GM23338 (cell line): ENCODE measurements around the gene CMTM6. TPM values are rescaled to one million over a fixed set of nuclear protein-coding genes. Genes with fewer than 3 reads are reported as not detected.

ENCODE experiments used
- ATAC-seq: fragments of 200-7000 bp; cut with Tn5 transposase; 3 replicates; pipeline ENCODE4 v1.9.1; 2020
- DNase-seq: peaks from one replicate; pipeline ENCODE4 v3.0.0-alpha.2; 2015; ENCODE audit warnings: low spot score
- H2AFZ ChIP-seq: fragments of 200-600 bp; sonication (generic); 2 replicates; pipeline ENCODE4 v1.8.0; 2016; ENCODE audit warnings: antibody characterized with exemption, mild to moderate bottlenecking, moderate library complexity
- H3F3A ChIP-seq: fragments of 200-600 bp; sonication (generic); replicated peaks from 2 replicates; pipeline ENCODE4 v1.8.0; 2017; ENCODE audit warnings: antibody characterized with exemption, mixed run types, low read depth
- H3K27ac ChIP-seq: fragments of 200-600 bp; sonication (generic); 2 replicates; pipeline ENCODE4 v1.6.1; 2016; ENCODE audit warnings: low read depth
- H3K27me3 ChIP-seq: fragments of 200-600 bp; sonication (generic); 2 replicates; pipeline ENCODE4 v1.8.0; 2016; ENCODE audit warnings: mild to moderate bottlenecking, mixed run types, moderate library complexity; ENCODE audit not compliant: insufficient read depth
- H3K36me3 ChIP-seq: fragments of 200-600 bp; sonication (generic); 2 replicates; pipeline ENCODE4 v1.8.0; 2016; ENCODE audit warnings: mild to moderate bottlenecking; ENCODE audit not compliant: insufficient read depth
- H3K4me1 ChIP-seq: fragments of 200-600 bp; sonication (generic); 2 replicates; pipeline ENCODE4 v1.8.0; 2016; ENCODE audit warnings: mild to moderate bottlenecking, moderate library complexity; ENCODE audit not compliant: insufficient read depth
- H3K4me2 ChIP-seq: fragments of 200-600 bp; sonication (generic); 2 replicates; pipeline ENCODE4 v1.7.1; 2017; ENCODE audit warnings: mixed run types
- H3K4me3 ChIP-seq: fragments of 200-600 bp; sonication (generic); 2 replicates; pipeline ENCODE4 v1.6.1; 2016; ENCODE audit warnings: mixed run types
- H3K79me2 ChIP-seq: fragments of 200-600 bp; sonication (generic); replicated peaks from 2 replicates; pipeline ENCODE4 v1.8.0; 2017; ENCODE audit warnings: mild to moderate bottlenecking; ENCODE audit not compliant: insufficient read depth
- H3K9me2 ChIP-seq: fragments of 200-600 bp; sonication (generic); 2 replicates; pipeline ENCODE4 v1.8.0; 2017; ENCODE audit not compliant: insufficient read depth
- H4K20me1 ChIP-seq: fragments of 200-600 bp; sonication (generic); replicated peaks from 2 replicates; pipeline ENCODE4 v1.8.0; 2017; ENCODE audit warnings: mild to moderate bottlenecking; ENCODE audit not compliant: insufficient read depth
- H3K27ac Mint-ChIP-seq: 2 replicates; pipeline ENCODE4 v1.8.0; 2020; ENCODE audit warnings: inconsistent platforms, mild to moderate bottlenecking, moderate library complexity, mixed read lengths
- H3K27me3 Mint-ChIP-seq: 3 replicates; pipeline ENCODE4 v1.8.0; 2022; ENCODE audit warnings: low read depth, mild to moderate bottlenecking, moderate library complexity, mixed read lengths, inconsistent platforms; ENCODE audit not compliant: insufficient read depth, poor library complexity
- H3K36me3 Mint-ChIP-seq: 3 replicates; pipeline ENCODE4 v1.8.0; 2021; ENCODE audit warnings: low read depth, mild to moderate bottlenecking, inconsistent platforms, moderate library complexity, mixed read lengths
- H3K4me1 Mint-ChIP-seq: 3 replicates; pipeline ENCODE4 v1.8.0; 2020; ENCODE audit warnings: mild to moderate bottlenecking, inconsistent platforms, mixed read lengths
- H3K4me3 Mint-ChIP-seq: 3 replicates; pipeline ENCODE4 v1.8.0; 2021; ENCODE audit warnings: moderate library complexity, mild to moderate bottlenecking, inconsistent platforms, mixed read lengths
- H3K9me3 Mint-ChIP-seq: 3 replicates; pipeline ENCODE4 v1.8.0; 2020; ENCODE audit warnings: moderate library complexity, mild to moderate bottlenecking, inconsistent platforms, mixed read lengths
- CREB1 ChIP-seq: fragments of 250-450 bp; sonication (Bioruptor Pico); IDR thresholded peaks from 2 replicates; pipeline ENCODE4 v1.5.0; 2020; ENCODE audit warnings: low read depth, mild to moderate bottlenecking, moderate library complexity
- EZH2 ChIP-seq: fragments of 200-600 bp; sonication (generic); IDR thresholded peaks from one replicate; pipeline ENCODE4 v1.8.0; 2017; ENCODE audit warnings: antibody characterized with exemption, mild to moderate bottlenecking, low read depth; ENCODE audit not compliant: unreplicated experiment
- JUNB ChIP-seq: IDR thresholded peaks from one replicate; pipeline ENCODE4 v1.6.1; 2016; ENCODE audit warnings: antibody characterized with exemption; ENCODE audit not compliant: unreplicated experiment
- STAT1 ChIP-seq: IDR thresholded peaks from one replicate; pipeline ENCODE4 v1.6.1; 2016; ENCODE audit warnings: antibody characterized with exemption; ENCODE audit not compliant: unreplicated experiment
- ZNF114 ChIP-seq: fragments of 250-450 bp; sonication (Bioruptor Pico); IDR thresholded peaks from 2 replicates; pipeline ENCODE4 v1.5.0; 2020; ENCODE audit warnings: mild to moderate bottlenecking, moderate library complexity
- ZNF331 ChIP-seq: fragments of 250-450 bp; sonication (Bioruptor Pico); IDR thresholded peaks from 2 replicates; pipeline ENCODE4 v1.5.0; 2020; ENCODE audit warnings: low read depth, mild to moderate bottlenecking, moderate library complexity
- polyA plus RNA-seq: library from polyadenylated mRNA; unstranded; fragments of >200 nt; fragmentation: Nextera tagmentation; extraction: Ambion mirVana; gene quantifications from 2 replicates; pipeline ENCODE4 v1.2.1, GENCODE V29; 2016
- total RNA-seq: library from RNA; depleted of rRNA; stranded (reverse); fragments of >200 nt; shearing (Covaris generic); gene quantifications from 2 replicates; pipeline ENCODE4 v1.2.3, GENCODE V29; 2014
- TF ChIP-seq, protein P1 (sequence below): IDR thresholded peaks from 2 replicates; pipeline ENCODE4 v1.6.1; 2016; ENCODE audit warnings: antibody characterized with exemption
- TF ChIP-seq, protein P2 (sequence below): fragments of 250-450 bp; sonication (Bioruptor Pico); IDR thresholded peaks from 2 replicates; pipeline ENCODE4 v1.5.0; 2020; ENCODE audit warnings: mild to moderate bottlenecking, moderate library complexity
- TF ChIP-seq, protein P3 (sequence below): IDR thresholded peaks from one replicate; pipeline ENCODE4 v1.6.1; 2018; ENCODE audit warnings: antibody characterized with exemption; ENCODE audit not compliant: unreplicated experiment
- TF ChIP-seq, protein P4 (sequence below), 2 experiments: fragments of 200-600 bp in 1 of 2; sonication (generic) in 1 of 2; conservative IDR thresholded peaks; 2 replicates each; pipeline versions ENCODE4 v1.5.1 to v1.6.1; 2016 to 2017; ENCODE audit warnings: antibody characterized with exemption in 2 of 2, low read depth in 2 of 2, mild to moderate bottlenecking in 2 of 2, moderate library complexity in 1 of 2

CMTM6 gene
- total and polyA plus RNA-seq, 2 experiments from 2014 or later, result 42.3 to 123 TPM

DNA sequence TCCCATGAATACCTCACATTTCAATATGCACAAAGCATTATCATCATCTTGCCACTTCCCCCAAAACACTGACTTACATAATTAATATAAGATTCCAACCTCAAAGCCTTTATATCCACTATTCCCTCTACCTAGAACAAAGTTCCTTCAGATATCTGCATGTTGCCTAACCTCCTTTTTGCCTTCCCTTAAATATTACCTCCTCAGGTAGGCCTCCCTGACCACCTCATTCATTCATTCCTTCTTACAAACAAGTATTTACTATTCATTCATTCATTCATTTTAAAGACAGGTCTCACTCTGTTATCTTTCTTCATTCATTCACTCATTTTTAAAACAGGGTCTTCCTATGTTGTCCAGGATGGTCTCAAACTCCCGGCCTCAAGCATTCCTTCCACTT lies 49.4 kb upstream of the CMTM6 start:
- Histone ChIP-seq H3K36me3 (no peaks in the 10 kb centered on the region), H3K9me2 (no peaks in the 10 kb centered on the region), H3K27ac (no peak overlapping the region), H3K27me3 (no peaks in the 10 kb centered on the region), H3K4me3 (no peak overlapping the region), H3K79me2 (peaks cover 100% of the 10 kb centered on the region), H2AFZ (no peak overlapping the region), H3F3A (no peaks in the 10 kb centered on the region), H4K20me1 (peaks cover 30% of the 10 kb centered on the region), H3K4me1 (peaks cover 6% of the 10 kb centered on the region; the same call in 1 of the 2 replicates), H3K4me2 (no peak overlapping the region)
- no peaks in the 10 kb centered on the region for H3K9me3 Mint-ChIP-seq
- H3K27me3 Mint-ChIP-seq, result no peaks in the 10 kb centered on the region
- DNase-seq (no peak), ATAC-seq (no peak)
- no peak for TF ChIP-seq ZNF331 (CRISPR knock-in tag)
- TF ChIP-seq, protein P1, sequence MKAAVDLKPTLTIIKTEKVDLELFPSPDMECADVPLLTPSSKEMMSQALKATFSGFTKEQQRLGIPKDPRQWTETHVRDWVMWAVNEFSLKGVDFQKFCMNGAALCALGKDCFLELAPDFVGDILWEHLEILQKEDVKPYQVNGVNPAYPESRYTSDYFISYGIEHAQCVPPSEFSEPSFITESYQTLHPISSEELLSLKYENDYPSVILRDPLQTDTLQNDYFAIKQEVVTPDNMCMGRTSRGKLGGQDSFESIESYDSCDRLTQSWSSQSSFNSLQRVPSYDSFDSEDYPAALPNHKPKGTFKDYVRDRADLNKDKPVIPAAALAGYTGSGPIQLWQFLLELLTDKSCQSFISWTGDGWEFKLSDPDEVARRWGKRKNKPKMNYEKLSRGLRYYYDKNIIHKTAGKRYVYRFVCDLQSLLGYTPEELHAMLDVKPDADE, result no peak
- TF ChIP-seq CREB1 (CRISPR knock-in tag), result no peak
- no peak for TF ChIP-seq EZH2
- TF ChIP-seq, protein P2, sequence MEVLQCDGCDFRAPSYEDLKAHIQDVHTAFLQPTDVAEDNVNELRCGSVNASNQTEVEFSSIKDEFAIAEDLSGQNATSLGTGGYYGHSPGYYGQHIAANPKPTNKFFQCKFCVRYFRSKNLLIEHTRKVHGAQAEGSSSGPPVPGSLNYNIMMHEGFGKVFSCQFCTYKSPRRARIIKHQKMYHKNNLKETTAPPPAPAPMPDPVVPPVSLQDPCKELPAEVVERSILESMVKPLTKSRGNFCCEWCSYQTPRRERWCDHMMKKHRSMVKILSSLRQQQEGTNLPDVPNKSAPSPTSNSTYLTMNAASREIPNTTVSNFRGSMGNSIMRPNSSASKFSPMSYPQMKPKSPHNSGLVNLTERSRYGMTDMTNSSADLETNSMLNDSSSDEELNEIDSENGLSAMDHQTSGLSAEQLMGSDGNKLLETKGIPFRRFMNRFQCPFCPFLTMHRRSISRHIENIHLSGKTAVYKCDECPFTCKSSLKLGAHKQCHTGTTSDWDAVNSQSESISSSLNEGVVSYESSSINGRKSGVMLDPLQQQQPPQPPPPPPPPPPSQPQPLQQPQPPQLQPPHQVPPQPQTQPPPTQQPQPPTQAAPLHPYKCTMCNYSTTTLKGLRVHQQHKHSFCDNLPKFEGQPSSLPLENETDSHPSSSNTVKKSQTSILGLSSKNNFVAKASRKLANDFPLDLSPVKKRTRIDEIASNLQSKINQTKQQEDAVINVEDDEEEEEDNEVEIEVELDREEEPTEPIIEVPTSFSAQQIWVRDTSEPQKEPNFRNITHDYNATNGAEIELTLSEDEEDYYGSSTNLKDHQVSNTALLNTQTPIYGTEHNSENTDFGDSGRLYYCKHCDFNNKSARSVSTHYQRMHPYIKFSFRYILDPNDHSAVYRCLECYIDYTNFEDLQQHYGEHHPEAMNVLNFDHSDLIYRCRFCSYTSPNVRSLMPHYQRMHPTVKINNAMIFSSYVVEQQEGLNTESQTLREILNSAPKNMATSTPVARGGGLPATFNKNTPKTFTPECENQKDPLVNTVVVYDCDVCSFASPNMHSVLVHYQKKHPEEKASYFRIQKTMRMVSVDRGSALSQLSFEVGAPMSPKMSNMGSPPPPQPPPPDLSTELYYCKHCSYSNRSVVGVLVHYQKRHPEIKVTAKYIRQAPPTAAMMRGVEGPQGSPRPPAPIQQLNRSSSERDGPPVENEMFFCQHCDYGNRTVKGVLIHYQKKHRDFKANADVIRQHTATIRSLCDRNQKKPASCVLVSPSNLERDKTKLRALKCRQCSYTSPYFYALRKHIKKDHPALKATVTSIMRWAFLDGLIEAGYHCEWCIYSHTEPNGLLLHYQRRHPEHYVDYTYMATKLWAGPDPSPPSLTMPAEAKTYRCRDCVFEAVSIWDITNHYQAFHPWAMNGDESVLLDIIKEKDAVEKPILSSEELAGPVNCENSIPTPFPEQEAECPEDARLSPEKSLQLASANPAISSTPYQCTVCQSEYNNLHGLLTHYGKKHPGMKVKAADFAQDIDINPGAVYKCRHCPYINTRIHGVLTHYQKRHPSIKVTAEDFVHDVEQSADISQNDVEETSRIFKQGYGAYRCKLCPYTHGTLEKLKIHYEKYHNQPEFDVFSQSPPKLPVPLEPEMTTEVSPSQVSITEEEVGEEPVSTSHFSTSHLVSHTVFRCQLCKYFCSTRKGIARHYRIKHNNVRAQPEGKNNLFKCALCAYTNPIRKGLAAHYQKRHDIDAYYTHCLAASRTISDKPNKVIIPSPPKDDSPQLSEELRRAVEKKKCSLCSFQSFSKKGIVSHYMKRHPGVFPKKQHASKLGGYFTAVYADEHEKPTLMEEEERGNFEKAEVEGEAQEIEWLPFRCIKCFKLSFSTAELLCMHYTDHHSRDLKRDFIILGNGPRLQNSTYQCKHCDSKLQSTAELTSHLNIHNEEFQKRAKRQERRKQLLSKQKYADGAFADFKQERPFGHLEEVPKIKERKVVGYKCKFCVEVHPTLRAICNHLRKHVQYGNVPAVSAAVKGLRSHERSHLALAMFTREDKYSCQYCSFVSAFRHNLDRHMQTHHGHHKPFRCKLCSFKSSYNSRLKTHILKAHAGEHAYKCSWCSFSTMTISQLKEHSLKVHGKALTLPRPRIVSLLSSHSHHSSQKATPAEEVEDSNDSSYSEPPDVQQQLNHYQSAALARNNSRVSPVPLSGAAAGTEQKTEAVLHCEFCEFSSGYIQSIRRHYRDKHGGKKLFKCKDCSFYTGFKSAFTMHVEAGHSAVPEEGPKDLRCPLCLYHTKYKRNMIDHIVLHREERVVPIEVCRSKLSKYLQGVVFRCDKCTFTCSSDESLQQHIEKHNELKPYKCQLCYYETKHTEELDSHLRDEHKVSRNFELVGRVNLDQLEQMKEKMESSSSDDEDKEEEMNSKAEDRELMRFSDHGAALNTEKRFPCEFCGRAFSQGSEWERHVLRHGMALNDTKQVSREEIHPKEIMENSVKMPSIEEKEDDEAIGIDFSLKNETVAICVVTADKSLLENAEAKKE (CRISPR knock-in tag), result no peak
- no peak for TF ChIP-seq JUNB
- TF ChIP-seq STAT1, result no peak
- TF ChIP-seq, protein P3, sequence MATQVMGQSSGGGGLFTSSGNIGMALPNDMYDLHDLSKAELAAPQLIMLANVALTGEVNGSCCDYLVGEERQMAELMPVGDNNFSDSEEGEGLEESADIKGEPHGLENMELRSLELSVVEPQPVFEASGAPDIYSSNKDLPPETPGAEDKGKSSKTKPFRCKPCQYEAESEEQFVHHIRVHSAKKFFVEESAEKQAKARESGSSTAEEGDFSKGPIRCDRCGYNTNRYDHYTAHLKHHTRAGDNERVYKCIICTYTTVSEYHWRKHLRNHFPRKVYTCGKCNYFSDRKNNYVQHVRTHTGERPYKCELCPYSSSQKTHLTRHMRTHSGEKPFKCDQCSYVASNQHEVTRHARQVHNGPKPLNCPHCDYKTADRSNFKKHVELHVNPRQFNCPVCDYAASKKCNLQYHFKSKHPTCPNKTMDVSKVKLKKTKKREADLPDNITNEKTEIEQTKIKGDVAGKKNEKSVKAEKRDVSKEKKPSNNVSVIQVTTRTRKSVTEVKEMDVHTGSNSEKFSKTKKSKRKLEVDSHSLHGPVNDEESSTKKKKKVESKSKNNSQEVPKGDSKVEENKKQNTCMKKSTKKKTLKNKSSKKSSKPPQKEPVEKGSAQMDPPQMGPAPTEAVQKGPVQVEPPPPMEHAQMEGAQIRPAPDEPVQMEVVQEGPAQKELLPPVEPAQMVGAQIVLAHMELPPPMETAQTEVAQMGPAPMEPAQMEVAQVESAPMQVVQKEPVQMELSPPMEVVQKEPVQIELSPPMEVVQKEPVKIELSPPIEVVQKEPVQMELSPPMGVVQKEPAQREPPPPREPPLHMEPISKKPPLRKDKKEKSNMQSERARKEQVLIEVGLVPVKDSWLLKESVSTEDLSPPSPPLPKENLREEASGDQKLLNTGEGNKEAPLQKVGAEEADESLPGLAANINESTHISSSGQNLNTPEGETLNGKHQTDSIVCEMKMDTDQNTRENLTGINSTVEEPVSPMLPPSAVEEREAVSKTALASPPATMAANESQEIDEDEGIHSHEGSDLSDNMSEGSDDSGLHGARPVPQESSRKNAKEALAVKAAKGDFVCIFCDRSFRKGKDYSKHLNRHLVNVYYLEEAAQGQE, result no peak
- TF ChIP-seq, protein P4, sequence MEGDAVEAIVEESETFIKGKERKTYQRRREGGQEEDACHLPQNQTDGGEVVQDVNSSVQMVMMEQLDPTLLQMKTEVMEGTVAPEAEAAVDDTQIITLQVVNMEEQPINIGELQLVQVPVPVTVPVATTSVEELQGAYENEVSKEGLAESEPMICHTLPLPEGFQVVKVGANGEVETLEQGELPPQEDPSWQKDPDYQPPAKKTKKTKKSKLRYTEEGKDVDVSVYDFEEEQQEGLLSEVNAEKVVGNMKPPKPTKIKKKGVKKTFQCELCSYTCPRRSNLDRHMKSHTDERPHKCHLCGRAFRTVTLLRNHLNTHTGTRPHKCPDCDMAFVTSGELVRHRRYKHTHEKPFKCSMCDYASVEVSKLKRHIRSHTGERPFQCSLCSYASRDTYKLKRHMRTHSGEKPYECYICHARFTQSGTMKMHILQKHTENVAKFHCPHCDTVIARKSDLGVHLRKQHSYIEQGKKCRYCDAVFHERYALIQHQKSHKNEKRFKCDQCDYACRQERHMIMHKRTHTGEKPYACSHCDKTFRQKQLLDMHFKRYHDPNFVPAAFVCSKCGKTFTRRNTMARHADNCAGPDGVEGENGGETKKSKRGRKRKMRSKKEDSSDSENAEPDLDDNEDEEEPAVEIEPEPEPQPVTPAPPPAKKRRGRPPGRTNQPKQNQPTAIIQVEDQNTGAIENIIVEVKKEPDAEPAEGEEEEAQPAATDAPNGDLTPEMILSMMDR (conservative IDR thresholded peaks at IDR 0.05; ENCODE audit: low read depth in 2 of 2), result no peak
- no peak for TF ChIP-seq ZNF114
- H3K4me3 Mint-ChIP-seq, result no peak overlapping the region
- no peaks in the 10 kb centered on the region for H3K36me3 Mint-ChIP-seq
- H3K27ac Mint-ChIP-seq, result no peak overlapping the region
- H3K4me1 Mint-ChIP-seq, result peaks cover 25% of the 10 kb centered on the region
